ENCODE results near the gene RCVRN. TPM values are rescaled to one million over a fixed set of nuclear protein-coding genes. Genes with fewer than 3 reads are reported as not detected.

The RCVRN gene
- total RNA-seq, 1 experiment from 2014 or later, result not detected

DNA sequence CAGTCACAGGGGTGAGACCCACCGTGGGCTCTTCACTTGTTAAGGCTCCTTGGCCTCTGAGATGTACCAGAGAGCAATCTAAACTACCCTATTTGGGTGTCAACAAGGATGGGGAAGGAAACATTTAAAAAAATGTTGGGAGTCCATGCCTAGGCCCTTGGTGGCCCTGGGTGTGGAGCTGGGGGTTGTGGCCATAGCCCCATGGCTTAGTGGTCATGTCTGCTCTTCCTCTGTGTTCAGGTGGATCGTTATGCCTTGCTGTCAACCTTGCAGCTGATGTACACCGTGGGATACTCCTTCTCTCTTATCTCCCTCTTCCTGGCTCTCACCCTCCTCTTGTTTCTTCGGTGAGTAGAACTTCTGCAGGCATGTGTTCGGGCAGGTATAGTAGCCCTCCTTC is 50.8 kb downstream of the RCVRN start:
- ChIA-PET CTCF (no interaction called here), POLR2A (ENCODE audit: unreplicated experiment) (no interaction called here)
- intact Hi-C loops (cut with micrococcal nuclease), result no loop called here
- H3K4me2 ChIP-seq (ENCODE audit: low read length), result no peak overlapping the region
- no peaks in the 10 kb centered on the region for H3K36me3 ChIP-seq (ENCODE audit: low read depth, low read length)
- H3K9me2 ChIP-seq (replicated peaks; ENCODE audit: low read length), result no peaks in the 10 kb centered on the region
- no peaks in the 10 kb centered on the region for H3K4me1 ChIP-seq (ENCODE audit: insufficient read depth, low read length)
- ATAC-seq, result no peak
- no peaks in the 10 kb centered on the region for H3F3A ChIP-seq (ENCODE audit: low read length, unreplicated experiment)
- no TSS peak for BruUV-seq (replicated peaks)
- TF ChIP-seq EZH2 (IDR thresholded peaks at IDR 0.05; ENCODE audit: low read length, unreplicated experiment) (no peak), EZH2phosphoT487 (IDR thresholded peaks at IDR 0.05; ENCODE audit: borderline replicate concordance, low read length) (no peak)
- H3K79me2 ChIP-seq (ENCODE audit: low read length), result no peaks in the 10 kb centered on the region
- no peaks in the 10 kb centered on the region for H3K27me3 ChIP-seq (ENCODE audit: low read length)
- no peak for DNase-seq
- H3K9ac ChIP-seq (ENCODE audit: low read length), result no peak overlapping the region
- no peaks in the 10 kb centered on the region for H4K20me1 ChIP-seq (ENCODE audit: low read length)
- no peak overlapping the region for H3K27ac ChIP-seq (ENCODE audit: low read length)
- no peak overlapping the region for H2AFZ ChIP-seq (ENCODE audit: low read length)
- H3K4me3 ChIP-seq (ENCODE audit: low read length), result no peak overlapping the region
- no peaks in the 10 kb centered on the region for H3K9me3 ChIP-seq (ENCODE audit: low read length)

DNA sequence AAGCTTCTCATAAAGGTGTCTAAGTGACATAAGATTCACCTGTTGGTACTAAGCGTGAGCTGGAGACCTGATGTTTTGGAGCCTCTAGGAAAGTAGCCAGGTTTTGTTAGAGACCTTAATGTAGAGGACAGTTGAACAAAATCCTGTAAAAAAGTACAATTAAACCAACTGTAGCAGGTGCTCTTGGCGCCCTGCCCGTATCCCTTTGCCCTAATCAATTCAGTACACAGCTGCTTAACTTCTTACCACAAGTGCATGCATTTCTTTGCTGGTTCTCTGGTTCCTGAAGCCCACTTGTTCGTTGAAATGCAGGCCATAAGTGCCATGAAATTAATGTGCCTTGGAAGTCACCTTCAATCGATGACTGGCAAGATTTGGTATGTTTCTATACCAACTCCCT is 54.9 kb downstream of the RCVRN start:
- H3K79me2 ChIP-seq (ENCODE audit: low read length), result no peaks in the 10 kb centered on the region
- no peak overlapping the region for H2AFZ ChIP-seq (ENCODE audit: low read length)
- H3K9me3 ChIP-seq (ENCODE audit: low read length), result no peaks in the 10 kb centered on the region
- no peak for TF ChIP-seq EZH2phosphoT487 (IDR thresholded peaks at IDR 0.05; ENCODE audit: borderline replicate concordance, low read length)
- ATAC-seq, result no peak
- H3F3A ChIP-seq (ENCODE audit: low read length, unreplicated experiment), result no peaks in the 10 kb centered on the region
- CTCF ChIA-PET, result no interaction called here
- no peaks in the 10 kb centered on the region for H3K9me2 ChIP-seq (replicated peaks; ENCODE audit: low read length)
- DNase-seq, result no peak
- no peaks in the 10 kb centered on the region for H3K27me3 ChIP-seq (ENCODE audit: low read length)
- no peaks in the 10 kb centered on the region for H3K4me1 ChIP-seq (ENCODE audit: insufficient read depth, low read length)
- no peak overlapping the region for H3K4me2 ChIP-seq (ENCODE audit: low read length)
- intact Hi-C loops (cut with micrococcal nuclease), result no loop called here
- no TSS peak for BruUV-seq (replicated peaks)
- H3K36me3 ChIP-seq (ENCODE audit: low read depth, low read length), result no peaks in the 10 kb centered on the region
- H3K27ac ChIP-seq (ENCODE audit: low read length), result no peak overlapping the region
- no peak overlapping the region for H3K9ac ChIP-seq (ENCODE audit: low read length)
- H3K4me3 ChIP-seq (ENCODE audit: low read length), result no peak overlapping the region
- POLR2A ChIA-PET (ENCODE audit: unreplicated experiment), result no interaction called here
- H4K20me1 ChIP-seq (ENCODE audit: low read length), result no peaks in the 10 kb centered on the region

Other genes with a start within 250 kb of the RCVRN start
- not detected in 2 replicates for gene DHRS7C, start 113.7 kb downstream of the RCVRN start, total RNA-seq (2014; rRNA removed)
- not detected in 2 replicates for gene GSG1L2, start 83.2 kb downstream of the RCVRN start, total RNA-seq (2014; rRNA removed)
- 0.06 and 0.22 TPM in 2 replicates for gene GLP2R, start 79.3 kb downstream of the RCVRN start, total RNA-seq (2014; rRNA removed)

Data from PC-3 (cell line).